ENCODE data around the gene TMEM121B.

DNA sequence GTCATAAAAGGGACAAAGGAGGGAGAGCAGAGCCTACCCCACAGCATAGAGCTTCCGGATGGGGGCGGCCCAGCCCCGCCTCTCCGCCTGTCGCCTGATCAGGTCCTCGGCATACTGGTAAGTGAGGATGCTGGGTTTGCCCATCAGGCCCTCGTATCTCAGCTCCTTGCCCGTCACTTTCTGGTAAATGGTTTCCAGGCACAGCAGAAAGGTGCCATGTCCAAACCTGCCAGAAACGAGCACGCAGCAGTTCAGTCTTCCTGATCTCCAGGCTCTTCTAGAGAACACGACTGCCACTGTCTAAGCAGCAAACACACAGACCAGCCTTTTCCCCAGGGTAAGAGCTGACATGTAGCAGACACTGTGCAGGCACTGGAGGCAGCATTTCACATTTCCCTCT lies 17.4 kb upstream of the TMEM121B start:
- TF ChIP-seq, protein P1, sequence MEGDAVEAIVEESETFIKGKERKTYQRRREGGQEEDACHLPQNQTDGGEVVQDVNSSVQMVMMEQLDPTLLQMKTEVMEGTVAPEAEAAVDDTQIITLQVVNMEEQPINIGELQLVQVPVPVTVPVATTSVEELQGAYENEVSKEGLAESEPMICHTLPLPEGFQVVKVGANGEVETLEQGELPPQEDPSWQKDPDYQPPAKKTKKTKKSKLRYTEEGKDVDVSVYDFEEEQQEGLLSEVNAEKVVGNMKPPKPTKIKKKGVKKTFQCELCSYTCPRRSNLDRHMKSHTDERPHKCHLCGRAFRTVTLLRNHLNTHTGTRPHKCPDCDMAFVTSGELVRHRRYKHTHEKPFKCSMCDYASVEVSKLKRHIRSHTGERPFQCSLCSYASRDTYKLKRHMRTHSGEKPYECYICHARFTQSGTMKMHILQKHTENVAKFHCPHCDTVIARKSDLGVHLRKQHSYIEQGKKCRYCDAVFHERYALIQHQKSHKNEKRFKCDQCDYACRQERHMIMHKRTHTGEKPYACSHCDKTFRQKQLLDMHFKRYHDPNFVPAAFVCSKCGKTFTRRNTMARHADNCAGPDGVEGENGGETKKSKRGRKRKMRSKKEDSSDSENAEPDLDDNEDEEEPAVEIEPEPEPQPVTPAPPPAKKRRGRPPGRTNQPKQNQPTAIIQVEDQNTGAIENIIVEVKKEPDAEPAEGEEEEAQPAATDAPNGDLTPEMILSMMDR (IDR thresholded peaks at IDR 0.05) = no peak
- no peak for TF ChIP-seq POLR2A (IDR thresholded peaks at IDR 0.05)

Measured in uterus (tissue), 2 donors.